Small intestine (tissue), 7 donors: ENCODE results near the gene BTBD7. TPM values are rescaled to one million over a fixed set of nuclear protein-coding genes. Genes with fewer than 3 reads are reported as not detected.

Experiments used
- DNase-seq, 2 donors: peaks; one replicate each; pipeline versions ENCODE4 v3.0.0 to v3.0.0-alpha.2; 2013
- FAIRE-seq: peaks from 2 replicates; lab custom pipeline; 2012; peaks lifted over from hg19 to GRCh38; lab: Jason Lieb, UNC
- H3K27ac ChIP-seq, 3 donors: one replicate each; pipeline ENCODE4 v1.5.1; 2013; ENCODE audit warnings: low read length in 2 of 3, mild to moderate bottlenecking in 2 of 3, control low read depth in 1 of 3, inconsistent platforms in 1 of 3, low read depth in 1 of 3, moderate library complexity in 1 of 3
- H3K27me3 ChIP-seq, 3 donors: one replicate each; pipeline ENCODE4 v1.6.1; 2013; ENCODE audit warnings: low read length in 3 of 3, inconsistent platforms in 1 of 3; ENCODE audit not compliant: control insufficient read depth in 3 of 3, insufficient read depth in 3 of 3
- H3K36me3 ChIP-seq, 3 donors: one replicate each; pipeline ENCODE4 v1.6.1; 2013; ENCODE audit warnings: low read length in 3 of 3, inconsistent platforms in 1 of 3, low read depth in 1 of 3, mild to moderate bottlenecking in 1 of 3, moderate library complexity in 1 of 3; ENCODE audit not compliant: control insufficient read depth in 3 of 3, insufficient read depth in 2 of 3
- H3K4me1 ChIP-seq, 3 donors: one replicate each; pipeline ENCODE4 v1.6.1; 2013; ENCODE audit warnings: low read length in 2 of 3, inconsistent platforms in 1 of 3, low read depth in 1 of 3, mild to moderate bottlenecking in 1 of 3, moderate library complexity in 1 of 3; ENCODE audit not compliant: control insufficient read depth in 3 of 3, insufficient read depth in 2 of 3
- H3K4me3 ChIP-seq, 3 donors: one replicate each; pipeline ENCODE4 v1.5.1; 2013; ENCODE audit warnings: low read length in 3 of 3, control low read depth in 1 of 3, inconsistent platforms in 1 of 3, low read depth in 1 of 3, mild to moderate bottlenecking in 1 of 3, moderate library complexity in 1 of 3
- H3K9me3 ChIP-seq, 2 donors: one replicate each; pipeline ENCODE4 v1.6.1; 2013; ENCODE audit warnings: low read depth in 1 of 2, low read length in 1 of 2; ENCODE audit not compliant: control insufficient read depth in 2 of 2, insufficient read depth in 1 of 2
- WGBS, 3 donors: extraction: QIAGEN DNeasy Blood & Tissue Kit; methylation state at CpG; one replicate each; pipeline ENCODE4 v1.1.7; 2013; 5-methylcytosine and 5-hydroxymethylcytosine counted together
- polyA plus RNA-seq, 4 donors: library from polyadenylated mRNA; stranded (reverse) in 3 of 4; unstranded in 1 of 4; fragments of 200-250 nt in 3 of 4; fragments of 120-200 nt in 1 of 4; gene quantifications; one replicate each; pipeline versions ENCODE4 v1.2.1 to v1.2.3, GENCODE V29; 2013
- donor health status: healthy with polysubstance abuse.
- donor health status: control.
- donor health status: control.
- donor health status: Bipolar disorder and iron deficiency.
- donor health status: healthy.

Gene BTBD7
- polyA plus RNA-seq, 4 donors = 9.5 to 40.2 (median 9.9) TPM

DNA sequence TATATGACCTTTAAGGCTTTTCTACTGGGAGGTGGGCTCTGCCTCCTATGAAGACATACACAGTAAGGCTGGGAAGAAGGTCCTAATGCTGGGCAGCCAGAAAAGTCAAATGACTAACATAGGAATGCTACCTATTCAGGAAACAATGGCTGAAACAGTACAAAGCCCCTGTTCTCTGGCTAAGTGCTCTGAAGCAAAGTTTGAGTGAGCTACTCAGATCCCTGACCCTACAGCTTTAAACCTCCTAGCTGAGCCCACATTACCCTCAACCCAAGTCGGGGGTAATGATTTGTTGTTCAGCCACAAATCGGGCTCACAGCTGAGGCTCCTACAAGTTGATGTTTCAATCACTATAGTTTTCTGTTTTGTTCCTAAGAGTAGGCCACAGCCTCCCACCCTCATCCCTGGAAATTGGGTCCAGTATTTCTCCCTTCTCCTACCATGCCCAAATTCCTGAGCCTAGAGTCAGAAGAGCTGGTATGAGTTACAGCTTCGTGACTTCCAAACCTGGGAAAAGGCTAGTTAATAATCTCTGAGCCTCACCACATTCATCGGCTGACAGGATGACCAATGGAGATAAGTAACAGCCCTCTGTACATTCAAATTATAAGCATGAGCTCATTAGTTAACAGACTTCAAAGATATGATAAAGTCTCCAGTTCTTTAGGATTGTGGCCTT, 46.5 kb downstream of the BTBD7 start:
- no peak for DNase-seq
- Histone ChIP-seq H3K9me3 (no peaks in the 10 kb centered on the region), H3K4me3 (no peak overlapping the region), H3K27me3 (no peaks in the 10 kb centered on the region), H3K27ac (no peak overlapping the region), H3K36me3 (peaks cover 2 to 26% (median 5%) of the 10 kb centered on the region in 3 donors), H3K4me1 (no peaks in the 10 kb centered on the region)
- no peak for FAIRE-seq
- WGBS, 3 donors = 84 to 93% (median 89%) methylated on average over 4 of the region's 4 CpGs

DNA sequence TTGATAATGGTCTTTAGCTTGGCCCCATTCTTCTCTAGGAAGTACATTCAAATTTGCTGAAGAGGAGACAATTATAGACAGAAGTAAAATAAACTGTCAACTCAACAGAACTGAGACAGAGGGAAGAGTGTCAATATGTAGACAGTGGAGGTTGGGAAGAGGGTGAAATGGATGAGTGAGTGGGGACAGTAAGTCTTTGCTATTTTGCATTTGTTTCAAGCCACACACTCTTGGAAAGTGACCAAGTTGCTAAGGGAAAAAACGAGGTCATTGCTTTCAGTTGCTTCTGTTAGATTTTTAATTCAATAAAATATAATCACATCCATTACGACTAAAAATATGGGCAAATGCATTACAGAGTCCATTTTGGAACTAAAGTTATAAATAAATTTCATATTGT, 47.8 kb downstream of the BTBD7 start:
- Histone ChIP-seq H3K9me3 (no peaks in the 10 kb centered on the region), H3K27ac (no peak overlapping the region), H3K4me3 (no peak overlapping the region), H3K27me3 (no peaks in the 10 kb centered on the region), H3K36me3 (peaks cover 2 to 18% (median 5%) of the 10 kb centered on the region in 3 donors), H3K4me1 (no peaks in the 10 kb centered on the region)
- FAIRE-seq = no peak
- DNase-seq = no peak
- 49 to 63% (median 56%) methylated on average over 2 of the region's 2 CpGs for WGBS, 3 donors

DNA sequence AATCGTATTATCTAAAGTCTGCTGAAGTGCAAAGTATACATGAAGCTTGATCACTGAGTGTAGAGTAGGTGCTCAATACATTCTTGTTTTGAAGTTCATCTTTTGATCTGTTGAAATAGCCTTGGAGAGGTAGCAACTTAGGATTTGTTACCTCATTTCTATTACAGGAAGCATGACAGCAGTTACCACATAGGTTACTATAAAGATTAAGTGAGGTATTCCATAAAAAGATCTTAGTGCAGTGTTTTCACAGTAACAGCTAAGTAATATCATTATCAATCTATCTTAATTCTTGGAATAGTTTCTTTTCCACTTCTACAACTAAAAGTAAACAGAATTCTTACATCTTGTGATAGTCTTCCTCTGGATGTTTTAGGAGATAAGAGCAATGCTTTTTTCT, 50.9 kb downstream of the BTBD7 start:
- FAIRE-seq (no peak), DNase-seq (no peak)
- WGBS, 3 donors = 78 to 94% (median 81%) methylated on average over 1 of the region's 1 CpG
- Histone ChIP-seq H3K4me3 (no peak overlapping the region), H3K4me1 (no peaks in the 10 kb centered on the region), H3K36me3 (peaks cover 0 to 10% (median 2%) of the 10 kb centered on the region in 3 donors), H3K9me3 (no peaks in the 10 kb centered on the region), H3K27ac (no peak overlapping the region), H3K27me3 (no peaks in the 10 kb centered on the region)

DNA sequence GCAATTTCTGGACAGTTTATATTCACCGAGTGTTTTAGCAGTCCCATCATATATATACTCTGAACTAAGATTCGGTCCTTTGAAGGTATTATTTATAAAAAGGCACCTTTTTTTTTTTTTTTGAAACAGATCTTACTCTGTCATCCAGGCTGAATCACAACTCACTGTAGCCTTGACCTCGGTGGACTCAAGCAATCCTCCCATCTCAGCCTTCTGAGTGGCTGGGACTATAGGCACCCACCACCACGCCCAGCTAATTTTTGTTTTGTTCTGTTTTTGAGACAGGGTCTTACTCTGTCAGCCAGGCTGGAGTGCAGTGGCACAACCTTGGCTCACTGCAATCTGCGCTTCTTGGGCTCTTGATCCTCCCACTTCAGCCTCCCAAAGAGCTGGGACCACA, 52.1 kb downstream of the BTBD7 start:
- Histone ChIP-seq H3K27ac (no peak overlapping the region), H3K27me3 (no peaks in the 10 kb centered on the region), H3K4me3 (no peak overlapping the region), H3K9me3 (no peaks in the 10 kb centered on the region), H3K36me3 (peaks cover 0 to 10% (median 2%) of the 10 kb centered on the region in 3 donors), H3K4me1 (no peaks in the 10 kb centered on the region)
- 86 to 87% (median 86%) methylated on average over 5 of the region's 5 CpGs for WGBS, 3 donors
- no peak for FAIRE-seq
- no peak for DNase-seq

GRCh38 chr14:93276031-93276716, 56.7 kb downstream of the BTBD7 start:
- no peak for DNase-seq

GRCh38 chr14:93274055-93274806, 58.6 kb downstream of the BTBD7 start:
- no peaks in the 10 kb centered on the region for H3K27me3 ChIP-seq
- no peaks in the 10 kb centered on the region for H3K4me1 ChIP-seq
- 96 to 100% (median 97%) methylated on average over 3 of the region's 3 CpGs for WGBS, 3 donors
- no peak overlapping the region for H3K27ac ChIP-seq
- H3K4me3 ChIP-seq = no peak overlapping the region
- no peaks in the 10 kb centered on the region for H3K9me3 ChIP-seq
- DNase-seq (no peak), FAIRE-seq (no peak)
- peaks cover 0 to 12% (median 0%) of the 10 kb centered on the region in 3 donors for H3K36me3 ChIP-seq

More at GRCh38 chr14:93276031-93276716, 56.7 kb downstream of the BTBD7 start:
- 87 to 98% (median 97%) methylated on average over 3 of the region's 3 CpGs for WGBS, 3 donors
- Histone ChIP-seq H3K4me1 (no peaks in the 10 kb centered on the region), H3K9me3 (no peaks in the 10 kb centered on the region), H3K27me3 (no peaks in the 10 kb centered on the region), H3K4me3 (no peak overlapping the region), H3K27ac (no peak overlapping the region), H3K36me3 (peaks cover 0 to 12% (median 0%) of the 10 kb centered on the region in 3 donors)
- FAIRE-seq = no peak

GRCh38 chr14:93271111-93271510, 61.7 kb downstream of the BTBD7 start:
- no peaks in the 10 kb centered on the region for H3K9me3 ChIP-seq
- DNase-seq = no peak
- 59 to 66% (median 63%) methylated on average over 6 of the region's 6 CpGs for WGBS, 3 donors
- no peak for FAIRE-seq
- no peaks in the 10 kb centered on the region for H3K27me3 ChIP-seq
- H3K36me3 ChIP-seq = peaks cover 0 to 9% (median 0%) of the 10 kb centered on the region in 3 donors
- H3K27ac ChIP-seq = no peak overlapping the region
- no peak overlapping the region for H3K4me3 ChIP-seq
- H3K4me1 ChIP-seq = no peaks in the 10 kb centered on the region

DNA sequence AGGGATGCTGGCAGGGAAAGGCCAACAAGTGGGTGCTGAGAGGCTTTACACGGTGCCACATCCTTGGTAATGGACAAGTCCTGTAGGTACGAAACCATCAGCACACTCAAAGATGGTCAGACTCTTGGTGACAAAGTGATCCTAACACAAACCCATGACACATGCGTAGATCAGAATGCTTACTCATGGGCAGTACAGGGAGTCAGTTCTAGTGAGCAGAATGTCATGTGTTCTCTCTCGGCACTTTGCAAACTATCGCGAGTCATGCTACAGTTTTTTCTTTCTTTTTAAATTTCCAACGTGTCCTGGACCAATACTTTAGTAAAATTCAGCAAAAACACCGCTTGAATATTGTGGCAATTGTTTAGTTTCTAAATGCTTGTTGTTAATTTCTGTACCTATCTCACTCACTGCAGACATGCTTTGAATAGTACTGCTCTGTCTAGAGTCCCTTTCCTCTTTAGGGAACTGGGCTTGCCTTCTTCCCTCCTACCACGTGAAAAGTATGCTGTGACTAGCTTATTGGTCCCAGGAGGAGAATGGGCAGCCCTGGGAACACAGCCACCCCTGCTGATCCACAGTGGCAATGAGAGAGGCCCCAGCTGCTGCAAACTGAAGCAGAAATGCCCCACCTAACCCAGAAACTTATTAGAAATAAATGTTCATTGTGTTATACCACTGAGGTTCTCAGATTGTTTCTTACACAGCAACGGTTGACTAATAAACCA, 63.3 kb downstream of the BTBD7 start:
- FAIRE-seq (no peak), DNase-seq (no peak)
- 84 to 87% (median 86%) methylated on average over 10 of the region's 10 CpGs for WGBS, 3 donors
- H3K9me3 ChIP-seq = no peaks in the 10 kb centered on the region
- H3K27me3 ChIP-seq = no peaks in the 10 kb centered on the region
- H3K36me3 ChIP-seq = peaks cover 0 to 8% (median 0%) of the 10 kb centered on the region in 3 donors
- no peak overlapping the region for H3K4me3 ChIP-seq
- no peaks in the 10 kb centered on the region for H3K4me1 ChIP-seq
- no peak overlapping the region for H3K27ac ChIP-seq
